Endometrial microvascular endothelial cells (primary cell): ENCODE measurements around the gene SUSD2. TPM values are rescaled to one million over a fixed set of nuclear protein-coding genes. Genes with fewer than 3 reads are reported as not detected.
"Not testable (repeated sequence)": the region's sequence is repeated elsewhere in the genome, so short reads cannot be mapped to it uniquely, and the experiment has no call there.

Source experiments
- in situ Hi-C: cut with HindIII; loops from 2 replicates; pipeline ENCODE4 v1.10.0; 2017; ENCODE audit warnings: low sequenced_read_pairs, low pct_unique_long_range_greater_than_20kb; ENCODE audit errors: inconsistent ontology term
- total RNA-seq: library from RNA; depleted of rRNA; stranded (reverse); fragments of >200 nt; gene quantifications from one replicate; pipeline ENCODE4 v1.2.3, GENCODE V29; 2015; ENCODE audit errors: inconsistent ontology term

SUSD2 gene
- total RNA-seq, 1 donor from 2014 or later: 0.09 TPM

DNA sequence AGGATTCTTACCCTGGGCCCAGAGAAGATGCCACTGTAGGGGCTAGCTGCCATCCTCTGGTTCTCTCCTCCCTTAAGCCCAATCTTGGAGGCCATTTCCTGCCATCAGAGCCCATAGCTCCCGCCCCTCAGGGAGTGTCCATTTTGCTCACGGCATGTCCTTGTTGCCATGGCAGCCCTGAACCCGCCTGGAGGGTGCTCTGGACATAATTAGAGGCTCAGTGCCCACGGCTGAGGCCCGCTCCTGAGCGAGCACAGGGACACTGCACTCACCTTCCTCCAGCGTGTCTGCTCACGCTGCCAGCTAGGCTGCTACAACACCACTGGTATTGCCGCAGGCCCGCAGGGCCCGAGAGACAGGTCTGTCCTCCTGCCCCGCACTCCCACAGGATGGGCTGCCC lies 11.1 kb upstream of the SUSD2 start:
- in situ Hi-C loops: no loop called here

DNA sequence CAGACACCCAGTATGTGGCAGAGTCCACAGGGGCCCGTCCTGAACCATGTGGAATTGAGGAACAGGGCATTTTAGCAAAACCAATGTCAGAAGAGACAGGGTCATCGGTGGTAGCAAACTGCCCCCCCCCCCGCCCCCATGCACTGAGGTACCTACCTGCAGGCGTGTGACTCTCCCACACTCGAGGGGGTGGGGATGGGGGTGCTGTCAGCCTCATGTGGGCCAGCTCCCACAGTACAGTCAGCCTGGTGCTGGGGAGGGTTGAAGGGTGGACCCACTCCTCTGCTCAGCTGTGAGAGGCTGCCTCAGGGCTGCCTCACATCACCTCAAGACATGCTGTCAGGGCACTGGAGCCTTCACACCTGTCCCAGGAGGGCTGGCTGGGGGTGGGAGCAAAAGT lies 10.7 kb upstream of the SUSD2 start:
- in situ Hi-C loops: no loop called here

- in situ Hi-C loops: no loop called here
These were observed 9.5 kb upstream of the SUSD2 start for GRCh38 chr22:24171822-24172221.

DNA sequence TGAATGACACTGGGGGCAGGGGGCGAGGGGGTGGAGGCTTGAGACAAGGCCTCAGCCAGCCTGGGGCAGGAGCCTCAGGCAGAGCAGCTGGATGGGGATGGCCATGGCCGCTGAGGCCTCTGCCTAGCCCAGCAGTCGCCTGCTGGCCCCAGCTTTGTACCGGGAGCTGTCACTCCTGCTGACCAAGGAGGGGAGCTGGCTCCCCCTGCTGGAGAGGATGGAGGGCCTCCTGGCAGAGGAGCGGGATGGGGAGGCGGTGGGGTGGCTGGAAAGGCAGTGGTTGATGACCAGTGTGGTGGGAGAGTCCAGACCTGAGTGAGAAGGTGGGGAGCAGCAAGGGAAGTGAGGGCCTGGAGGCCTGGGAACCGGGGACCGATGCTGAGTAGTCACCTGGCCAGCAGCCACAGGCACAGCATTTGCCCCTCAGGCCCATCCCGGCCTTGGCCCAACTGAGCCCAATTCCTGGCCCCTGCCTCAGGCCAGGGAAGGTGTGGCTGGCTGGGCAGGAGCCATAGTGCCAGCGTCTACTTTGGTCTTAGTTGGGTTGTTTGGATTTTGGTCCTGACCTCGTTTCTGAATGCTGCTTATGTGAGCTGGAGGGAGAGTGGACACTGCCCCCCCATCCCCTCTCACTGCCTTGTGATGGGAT lies 6.0 kb upstream of the SUSD2 start:
- in situ Hi-C loops: no loop called here

DNA sequence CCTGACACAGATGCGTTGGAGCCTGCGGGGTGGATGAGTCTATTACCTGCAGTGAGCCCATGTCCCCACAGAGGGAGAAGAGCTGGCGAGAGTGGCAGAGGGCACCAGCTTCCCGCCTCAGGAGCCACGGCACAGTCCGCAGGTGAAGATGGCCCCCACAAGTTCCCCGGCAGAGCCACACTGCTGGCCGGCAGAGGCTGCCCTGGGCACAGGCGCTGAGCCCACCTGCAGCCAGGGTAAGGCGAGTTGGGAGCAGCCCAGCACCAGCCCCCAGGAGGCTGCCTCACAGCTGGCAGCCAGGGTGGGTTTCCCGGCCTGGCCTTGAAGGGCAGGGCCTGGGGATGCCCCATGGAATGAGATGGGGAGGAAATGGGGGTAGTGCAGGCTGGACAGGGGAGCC lies 5.2 kb upstream of the SUSD2 start:
- in situ Hi-C loops: no loop called here

DNA sequence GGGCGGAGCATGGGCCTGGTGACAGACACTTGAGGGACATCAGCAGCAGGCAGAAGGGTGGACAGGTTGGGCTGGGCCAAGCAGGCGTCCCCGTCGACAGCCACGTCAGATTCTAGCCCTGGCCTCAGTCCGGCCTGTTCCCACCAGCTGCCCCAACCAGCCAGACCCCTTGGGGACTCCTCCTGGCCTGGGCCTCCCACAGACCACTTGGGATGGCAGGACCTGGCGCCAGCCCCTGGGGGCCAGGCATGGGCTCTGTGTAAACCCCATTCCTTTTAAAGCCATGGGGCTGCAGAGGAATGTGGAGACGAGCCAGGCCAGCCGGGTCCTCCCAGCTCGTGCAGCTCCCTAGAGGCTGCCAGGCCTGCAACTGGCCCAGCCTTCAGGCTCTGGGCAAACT lies 4.7 kb upstream of the SUSD2 start:
- in situ Hi-C loops: no loop called here

DNA sequence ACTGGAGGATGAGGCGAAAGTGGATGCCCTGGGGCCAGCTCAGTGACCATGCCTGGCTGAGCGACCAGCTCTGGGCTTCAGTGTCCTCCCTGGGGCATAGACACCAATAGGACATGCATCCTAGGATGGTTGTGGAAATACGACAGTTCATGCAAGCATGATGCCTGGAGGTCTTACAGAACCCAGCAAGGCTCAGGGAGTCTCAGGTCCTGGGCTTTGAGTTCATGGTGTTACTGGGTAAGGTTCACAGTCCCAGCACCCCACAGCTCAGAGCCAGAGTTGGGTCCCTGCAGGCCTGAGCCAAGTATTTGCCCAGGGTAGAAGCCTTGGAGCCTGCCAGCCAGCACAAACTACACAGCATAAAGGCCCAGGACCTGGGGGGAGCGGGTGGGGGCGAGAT lies 4.2 kb upstream of the SUSD2 start:
- in situ Hi-C loops: no loop called here

DNA sequence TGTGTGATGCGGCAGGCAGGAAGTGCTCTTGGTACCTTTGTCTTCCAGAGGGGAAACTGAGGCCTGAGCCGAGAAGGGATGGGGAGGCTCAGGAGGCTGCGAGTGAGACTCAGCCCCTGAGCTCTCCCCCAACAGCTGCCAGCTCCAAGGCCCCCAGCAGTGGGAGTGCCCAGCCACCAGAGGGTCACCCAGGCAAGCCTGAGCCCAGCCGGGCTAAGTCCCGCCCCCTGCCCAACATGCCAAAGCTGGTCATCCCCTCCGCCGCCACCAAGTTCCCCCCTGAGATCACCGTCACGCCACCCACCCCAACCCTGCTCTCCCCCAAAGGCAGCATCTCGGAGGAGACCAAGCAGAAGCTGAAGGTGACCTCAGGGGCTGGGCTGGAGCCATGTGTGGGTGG lies 3.8 kb upstream of the SUSD2 start:
- in situ Hi-C loops: no loop called here

DNA sequence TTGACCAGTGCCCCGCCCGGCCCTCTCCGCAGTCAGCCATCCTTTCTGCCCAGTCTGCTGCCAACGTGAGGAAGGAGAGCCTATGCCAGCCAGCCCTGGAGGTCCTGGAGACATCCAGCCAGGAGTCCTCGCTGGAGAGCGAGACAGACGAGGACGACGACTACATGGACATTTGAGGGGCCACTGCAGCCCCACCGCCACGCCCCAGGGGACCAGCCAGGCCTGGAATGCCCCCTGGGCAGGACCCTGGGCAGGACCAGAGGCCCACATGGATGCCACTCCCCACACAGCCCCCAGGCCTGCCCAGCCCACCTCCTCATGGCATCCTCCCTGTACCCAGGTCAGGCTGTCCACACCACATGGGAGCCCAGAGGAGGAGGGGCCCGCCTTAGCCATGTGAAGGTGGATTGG lies 3.3 kb upstream of the SUSD2 start:
- in situ Hi-C loops: no loop called here

DNA sequence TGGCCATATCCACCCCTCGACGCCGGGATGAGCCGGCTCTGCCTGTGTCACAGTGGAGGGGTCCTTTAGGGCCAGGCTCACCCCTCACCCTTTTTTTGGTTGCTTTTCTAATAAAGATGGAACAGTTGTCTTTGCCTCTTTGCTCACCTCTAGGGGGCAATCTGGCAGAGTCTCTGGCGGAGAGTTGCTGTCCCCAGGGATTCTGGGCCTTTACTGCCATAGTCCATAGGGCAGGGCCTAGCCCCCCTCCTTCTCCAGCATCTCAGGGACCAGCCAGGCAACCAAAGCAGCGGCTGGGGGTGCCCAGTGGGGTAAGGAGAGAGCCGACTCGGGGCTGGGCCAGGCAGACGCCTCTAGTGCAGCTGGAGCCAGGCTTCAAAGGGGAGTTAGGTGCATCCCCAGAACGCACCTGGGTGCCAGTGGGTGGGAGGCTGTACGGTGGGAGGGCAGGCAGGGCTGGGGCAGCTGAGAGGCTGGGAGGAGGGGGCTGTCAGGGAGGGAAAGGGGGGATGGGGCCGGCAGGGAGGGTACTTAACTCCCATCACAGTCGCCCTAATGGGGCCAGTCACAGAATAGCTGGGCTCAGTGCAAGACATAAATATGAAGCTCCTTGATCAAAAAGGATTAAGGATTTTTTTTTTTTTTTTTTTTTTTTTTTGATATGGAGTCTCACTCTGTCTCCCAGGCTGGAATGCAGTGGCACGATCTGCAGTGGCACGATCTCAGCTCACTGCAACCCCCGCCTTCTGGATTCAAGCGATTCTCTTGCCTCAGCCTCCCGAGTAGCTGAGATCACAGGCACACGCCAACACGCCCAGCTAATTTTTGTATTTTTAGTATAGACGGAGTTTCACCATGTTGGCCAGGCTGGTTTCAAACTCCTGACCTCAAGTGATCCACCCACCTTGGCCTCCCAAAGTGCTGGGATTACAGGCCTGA lies 2.5 kb upstream of the SUSD2 start:
- in situ Hi-C loops: no loop called here

DNA sequence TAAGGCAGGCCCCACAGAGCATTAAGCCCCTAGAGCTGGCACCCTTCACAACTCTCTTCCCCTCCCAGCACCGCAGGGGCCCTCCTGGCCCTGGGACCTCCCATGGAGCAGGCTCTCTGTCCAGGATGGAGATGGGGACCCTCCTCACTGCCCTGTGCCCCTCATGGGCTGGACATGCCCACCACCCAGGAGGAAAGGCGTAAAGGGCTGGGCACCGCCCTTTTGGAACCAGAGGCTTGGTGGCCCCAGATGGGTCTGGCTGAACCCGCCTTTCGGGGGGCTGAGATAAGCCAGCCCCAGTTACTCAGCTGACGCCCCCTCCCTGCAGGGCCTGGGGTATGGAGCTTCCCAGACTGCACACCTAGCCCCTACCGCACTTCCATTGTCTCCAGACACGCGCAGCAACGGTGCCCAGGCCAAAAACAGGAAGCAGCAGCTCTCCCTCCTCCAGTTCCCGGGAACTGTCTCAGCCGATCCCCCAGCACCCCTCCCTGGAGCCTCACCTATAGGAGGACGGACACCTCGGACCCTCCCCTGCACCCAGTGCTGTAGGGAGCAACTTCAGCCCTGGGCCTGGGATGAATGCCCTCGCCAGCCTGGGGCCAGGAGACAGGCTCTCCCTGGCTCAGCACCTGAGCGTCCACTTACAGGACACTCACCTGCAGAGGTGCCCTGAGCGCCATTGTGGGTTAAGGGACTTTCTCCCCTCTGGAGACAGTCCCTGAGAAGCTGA lies 1.6 kb upstream of the SUSD2 start:
- in situ Hi-C loops: no loop called here

GRCh38 chr22:24180316-24181087 lies 785 bp upstream of the SUSD2 start:
- in situ Hi-C loops: no loop called here

- in situ Hi-C loops: no loop called here
These were observed 961 bp downstream of the SUSD2 start for GRCh38 chr22:24181996-24182899.

DNA sequence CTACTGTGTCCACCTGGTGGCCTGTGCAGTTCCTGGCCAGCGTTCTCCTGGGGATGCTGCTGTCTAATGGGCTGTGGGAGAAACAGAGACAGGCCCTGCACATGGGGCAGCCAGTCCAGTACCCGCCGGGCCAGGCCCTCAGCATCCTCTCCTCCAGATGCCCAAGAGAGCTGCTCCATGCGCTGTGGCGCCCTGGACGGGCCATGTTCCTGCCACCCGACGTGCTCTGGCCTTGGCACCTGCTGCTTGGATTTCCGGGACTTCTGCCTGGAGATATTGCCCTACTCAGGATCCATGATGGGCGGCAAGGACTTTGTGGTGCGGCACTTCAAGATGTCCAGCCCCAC lies 1.6 kb downstream of the SUSD2 start:
- in situ Hi-C loops: not testable (repeated sequence)

GRCh38 chr22:24183321-24184031 lies 2.2 kb downstream of the SUSD2 start:
- in situ Hi-C loops: no loop called here

- in situ Hi-C loops: no loop called here
These were observed 2.9 kb downstream of the SUSD2 start for GRCh38 chr22:24184057-24184798.

GRCh38 chr22:24185001-24185500 lies 3.8 kb downstream of the SUSD2 start:
- in situ Hi-C loops: no loop called here
